Neuronal stem cell (in vitro differentiated cells): ENCODE data around the gene CASK.

ENCODE experiments used
- DNase-seq: peaks from one replicate; pipeline ENCODE4 v3.0.0-alpha.2; 2013; ENCODE audit warnings: low spot score
- H2AFZ ChIP-seq: one replicate; pipeline ENCODE4 v1.6.1; 2013; ENCODE audit warnings: mild to moderate bottlenecking, low read length, inconsistent platforms
- H2AK5ac ChIP-seq: 2 replicates; pipeline ENCODE4 v1.6.1; 2013; ENCODE audit warnings: low read depth, mild to moderate bottlenecking, inconsistent platforms, low read length, moderate library complexity, mixed read lengths
- H2BK120ac ChIP-seq: 2 replicates; pipeline ENCODE4 v1.6.1; 2013; ENCODE audit warnings: low read depth, mild to moderate bottlenecking, inconsistent platforms, low read length, moderate library complexity, mixed read lengths
- H2BK12ac ChIP-seq: one replicate; pipeline ENCODE4 v1.6.1; 2013; ENCODE audit warnings: low read length, inconsistent platforms
- H2BK15ac ChIP-seq: 2 replicates; pipeline ENCODE4 v1.6.1; 2013; ENCODE audit warnings: mild to moderate bottlenecking, low read length, inconsistent platforms, mixed read lengths
- H2BK5ac ChIP-seq: one replicate; pipeline ENCODE4 v1.6.1; 2013; ENCODE audit warnings: inconsistent platforms, mild to moderate bottlenecking, low read length, moderate library complexity
- H3K14ac ChIP-seq: one replicate; pipeline ENCODE4 v1.6.1; 2013; ENCODE audit warnings: low read length, inconsistent platforms
- H3K18ac ChIP-seq: 2 replicates; pipeline ENCODE4 v1.6.1; 2013; ENCODE audit warnings: low read length, inconsistent platforms
- H3K23ac ChIP-seq: 2 replicates; pipeline ENCODE4 v1.6.1; 2013; ENCODE audit warnings: low read depth, mild to moderate bottlenecking, mixed read lengths, low read length, inconsistent platforms; ENCODE audit not compliant: poor library complexity
- H3K27ac ChIP-seq: replicated peaks from 3 replicates; pipeline ENCODE4 v1.5.1; 2013; ENCODE audit warnings: low read length, inconsistent platforms
- H3K27me3 ChIP-seq, 3 experiments: 2 replicates each; pipeline ENCODE4 v1.6.1; 2013; ENCODE audit warnings: low read length in 3 of 3, mild to moderate bottlenecking in 2 of 3, inconsistent platforms in 1 of 3, low read depth in 1 of 3, mixed read lengths in 1 of 3, moderate library complexity in 1 of 3; ENCODE audit not compliant: control insufficient read depth in 3 of 3, insufficient read depth in 3 of 3
- H3K36me3 ChIP-seq, 2 donors: replicated peaks in 1 of 2; 2 replicates each; pipeline ENCODE4 v1.6.1; 2013; ENCODE audit warnings: low read length in 2 of 2; ENCODE audit not compliant: control insufficient read depth in 2 of 2, insufficient read depth in 2 of 2
- H3K4ac ChIP-seq: 2 replicates; pipeline ENCODE4 v1.6.1; 2013; ENCODE audit warnings: inconsistent platforms, mild to moderate bottlenecking, low read length, moderate library complexity
- H3K4me1 ChIP-seq, 2 donors: 1 replicate in 1 of 2; 2 replicates in 1 of 2; pipeline ENCODE4 v1.6.1; 2013; ENCODE audit warnings: low read length in 2 of 2, low read depth in 1 of 2; ENCODE audit not compliant: control insufficient read depth in 2 of 2, insufficient read depth in 1 of 2
- H3K4me2 ChIP-seq: one replicate; pipeline ENCODE4 v1.6.1; 2013; ENCODE audit warnings: mild to moderate bottlenecking, low read length, inconsistent platforms; ENCODE audit not compliant: insufficient read depth, poor library complexity, severe bottlenecking
- H3K4me3 ChIP-seq, 2 donors: 2 replicates each; pipeline ENCODE4 v1.5.1; 2013; ENCODE audit warnings: low read length in 2 of 2, mild to moderate bottlenecking in 2 of 2, inconsistent platforms in 1 of 2, moderate library complexity in 1 of 2
- H3K79me1 ChIP-seq: one replicate; pipeline ENCODE4 v1.6.1; 2013; ENCODE audit warnings: low read depth, mild to moderate bottlenecking, inconsistent platforms, low read length, moderate library complexity
- H3K9ac ChIP-seq: one replicate; pipeline ENCODE4 v1.6.1; 2013; ENCODE audit warnings: mild to moderate bottlenecking, low read depth, low read length, inconsistent platforms; ENCODE audit not compliant: poor library complexity
- H3K9me3 ChIP-seq, 2 donors: replicated peaks in 1 of 2; 2 replicates each; pipeline versions ENCODE3 to v1.6.1; 2013; ENCODE audit warnings: low read length in 2 of 2, mild to moderate bottlenecking in 2 of 2, inconsistent platforms in 1 of 2, low read depth in 1 of 2, mixed read lengths in 1 of 2, moderate library complexity in 1 of 2; ENCODE audit not compliant: control insufficient read depth in 2 of 2, insufficient read depth in 1 of 2
- H4K8ac ChIP-seq: one replicate; pipeline ENCODE4 v1.6.1; 2013; ENCODE audit warnings: low read depth, mild to moderate bottlenecking, inconsistent platforms, low read length, moderate library complexity
- H4K91ac ChIP-seq: one replicate; pipeline ENCODE4 v1.6.1; 2013; ENCODE audit warnings: low read length, low read depth, mild to moderate bottlenecking, inconsistent platforms; ENCODE audit not compliant: poor library complexity
- WGBS, 2 donors: extraction: QIAGEN DNeasy Blood & Tissue Kit; methylation state at CpG; one replicate each; pipeline ENCODE4 v1.1.7; 2013; ENCODE audit warnings: missing lambda C conversion rate in 2 of 2, mixed read lengths in 1 of 2; ENCODE audit not compliant: insufficient read length in 2 of 2, insufficient replicate concordance in 1 of 2; ENCODE audit errors: extremely low coverage in 2 of 2; 5-methylcytosine and 5-hydroxymethylcytosine counted together

The CASK gene

GRCh38 chrX:41472231-41472815, 451.0 kb downstream of the CASK start:
- H3K18ac ChIP-seq = peak overlapping the region; percentile 38
- H3K4me3 ChIP-seq = no peak overlapping the region
- H2AK5ac ChIP-seq = peak overlapping the region; percentile 68
- no peak overlapping the region for H3K9ac ChIP-seq
- no peaks in the 10 kb centered on the region for H3K36me3 ChIP-seq
- no peak overlapping the region for H3K4me2 ChIP-seq
- H4K91ac ChIP-seq = no peak overlapping the region
- H2AFZ ChIP-seq = no peak overlapping the region
- no peak overlapping the region for H2BK120ac ChIP-seq
- H2BK12ac ChIP-seq = peak overlapping the region; percentile 16
- no peak overlapping the region for H3K27ac ChIP-seq
- DNase-seq = no peak
- H4K8ac ChIP-seq = no peak overlapping the region
- peaks cover 1 to 3% of the 10 kb centered on the region in 2 donors for H3K9me3 ChIP-seq
- no peak overlapping the region for H2BK5ac ChIP-seq
- H3K27me3 ChIP-seq = no peaks in the 10 kb centered on the region
- no CpG with 5 or more reads among the region's 32 CpGs for WGBS, 2 donors
- H3K14ac ChIP-seq = no peak overlapping the region
- peaks cover 13 to 18% of the 10 kb centered on the region in 2 donors for H3K4me1 ChIP-seq
- no peak overlapping the region for H3K4ac ChIP-seq
- peaks cover 2% of the 10 kb centered on the region for H3K79me1 ChIP-seq
- H3K23ac ChIP-seq = no peak overlapping the region
- H2BK15ac ChIP-seq = peak overlapping the region; percentile 49

- Histone ChIP-seq H3K9me3 (peaks cover 1 to 3% of the 10 kb centered on the region in 2 donors), H3K27ac (no peak overlapping the region), H2BK15ac (no peak overlapping the region), H3K4me3 (no peak overlapping the region), H2AK5ac (no peak overlapping the region), H2BK5ac (no peak overlapping the region), H3K36me3 (no peaks in the 10 kb centered on the region), H3K23ac (no peak overlapping the region), H3K18ac (no peak overlapping the region), H3K9ac (no peak overlapping the region), H3K14ac (no peak overlapping the region), H3K79me1 (peaks cover 2% of the 10 kb centered on the region), H2AFZ (no peak overlapping the region), H3K4me2 (no peak overlapping the region), H3K4me1 (peaks cover 13 to 18% of the 10 kb centered on the region in 2 donors), H4K91ac (no peak overlapping the region), H2BK12ac (no peak overlapping the region), H4K8ac (no peak overlapping the region), H2BK120ac (no peak overlapping the region), H3K4ac (no peak overlapping the region), H3K27me3 (no peaks in the 10 kb centered on the region)
- DNase-seq = no peak
- no CpG with 5 or more reads among the region's 2 CpGs for WGBS, 2 donors
Measured at GRCh38 chrX:41471786-41472185, 451.6 kb downstream of the CASK start.

- Histone ChIP-seq H2AFZ (no peak overlapping the region), H2BK15ac (no peak overlapping the region), H3K79me1 (peaks cover 2% of the 10 kb centered on the region), H3K14ac (no peak overlapping the region), H3K9me3 (peaks cover 1 to 3% of the 10 kb centered on the region in 2 donors), H3K4me1 (peaks cover 8 to 15% of the 10 kb centered on the region in 2 donors), H3K4me2 (no peak overlapping the region), H3K18ac (no peak overlapping the region), H3K27ac (no peak overlapping the region), H3K36me3 (no peaks in the 10 kb centered on the region), H3K23ac (no peak overlapping the region), H4K91ac (no peak overlapping the region), H3K4ac (no peak overlapping the region), H2BK5ac (no peak overlapping the region), H2AK5ac (no peak overlapping the region), H3K27me3 (no peaks in the 10 kb centered on the region), H3K9ac (no peak overlapping the region), H2BK12ac (no peak overlapping the region), H4K8ac (no peak overlapping the region), H3K4me3 (no peak overlapping the region), H2BK120ac (no peak overlapping the region)
- no CpG with 5 or more reads among the region's 7 CpGs for WGBS, 2 donors
- DNase-seq = no peak
Measured at GRCh38 chrX:41470706-41471105, 452.6 kb downstream of the CASK start.

- H3K23ac ChIP-seq = no peak overlapping the region
- no peak overlapping the region for H2AK5ac ChIP-seq
- H3K18ac ChIP-seq = no peak overlapping the region
- peaks cover 2% of the 10 kb centered on the region for H3K79me1 ChIP-seq
- H3K14ac ChIP-seq = no peak overlapping the region
- H2AFZ ChIP-seq = peak overlapping the region; percentile 66
- H2BK15ac ChIP-seq = no peak overlapping the region
- H3K4me3 ChIP-seq = no peak overlapping the region
- H3K4me1 ChIP-seq = peaks cover 0 to 4% of the 10 kb centered on the region in 2 donors
- H4K91ac ChIP-seq = no peak overlapping the region
- H3K36me3 ChIP-seq = no peaks in the 10 kb centered on the region
- peak overlapping the region; percentile 6 for H3K27ac ChIP-seq
- H3K9ac ChIP-seq = no peak overlapping the region
- no peak overlapping the region for H2BK5ac ChIP-seq
- H3K4ac ChIP-seq = no peak overlapping the region
- H3K27me3 ChIP-seq = no peaks in the 10 kb centered on the region
- H4K8ac ChIP-seq = no peak overlapping the region
- H3K4me2 ChIP-seq = no peak overlapping the region
- no peak overlapping the region for H2BK12ac ChIP-seq
- no peak for DNase-seq
- no peak overlapping the region for H2BK120ac ChIP-seq
- WGBS, 2 donors = no CpG with 5 or more reads among the region's 3 CpGs
- H3K9me3 ChIP-seq = peaks cover 1 to 3% of the 10 kb centered on the region in 2 donors
Measured at GRCh38 chrX:41468647-41469323, 454.6 kb downstream of the CASK start.
